GM12873 (cell line): ENCODE results near the gene ITGAL.
A peak's percentile ranks its signal among the peaks of the same experiment; 100 is the strongest.

Source experiments
- TF ChIP-seq, protein P1 (sequence below): IDR thresholded peaks from 2 replicates; pipeline ENCODE4 v1.5.1; 2012; ENCODE audit warnings: low read depth, mild to moderate bottlenecking, moderate library complexity, low read length, control low read depth; ENCODE audit not compliant: insufficient read depth; ENCODE audit errors: missing control alignments

ITGAL gene

DNA sequence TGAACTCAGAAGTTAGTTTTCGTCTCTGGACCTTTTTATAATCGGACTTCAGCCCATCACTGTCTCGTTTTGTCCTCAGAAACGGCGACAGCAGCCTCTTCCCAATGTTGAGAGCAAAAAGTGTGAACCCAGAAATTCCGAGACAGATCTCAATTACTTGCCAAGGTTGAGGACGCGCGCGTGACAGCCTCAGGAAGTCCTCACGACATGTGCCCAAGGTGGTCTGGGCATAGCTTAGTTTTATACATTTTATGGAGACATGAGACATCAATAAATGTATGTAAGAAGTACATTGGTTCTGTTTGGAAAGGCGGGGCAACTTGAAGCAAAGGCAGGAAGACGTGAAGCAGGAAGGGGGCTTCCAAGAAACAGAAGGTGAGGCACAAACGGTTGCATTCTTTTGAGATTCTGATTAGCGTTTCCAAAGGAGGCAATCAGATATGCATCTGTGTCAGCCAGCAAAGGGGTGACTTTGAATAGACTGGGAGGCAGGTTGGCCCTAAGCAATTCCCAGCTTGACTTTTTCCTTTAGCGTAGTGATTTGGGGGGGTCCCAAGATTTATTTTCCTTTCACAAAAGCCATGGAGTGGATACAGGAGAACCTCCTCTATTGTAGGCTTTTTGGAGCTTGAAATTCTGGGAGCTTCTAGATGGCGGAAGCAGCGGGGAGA, 62.7 kb downstream of the ITGAL start:
- TF ChIP-seq, protein P1, sequence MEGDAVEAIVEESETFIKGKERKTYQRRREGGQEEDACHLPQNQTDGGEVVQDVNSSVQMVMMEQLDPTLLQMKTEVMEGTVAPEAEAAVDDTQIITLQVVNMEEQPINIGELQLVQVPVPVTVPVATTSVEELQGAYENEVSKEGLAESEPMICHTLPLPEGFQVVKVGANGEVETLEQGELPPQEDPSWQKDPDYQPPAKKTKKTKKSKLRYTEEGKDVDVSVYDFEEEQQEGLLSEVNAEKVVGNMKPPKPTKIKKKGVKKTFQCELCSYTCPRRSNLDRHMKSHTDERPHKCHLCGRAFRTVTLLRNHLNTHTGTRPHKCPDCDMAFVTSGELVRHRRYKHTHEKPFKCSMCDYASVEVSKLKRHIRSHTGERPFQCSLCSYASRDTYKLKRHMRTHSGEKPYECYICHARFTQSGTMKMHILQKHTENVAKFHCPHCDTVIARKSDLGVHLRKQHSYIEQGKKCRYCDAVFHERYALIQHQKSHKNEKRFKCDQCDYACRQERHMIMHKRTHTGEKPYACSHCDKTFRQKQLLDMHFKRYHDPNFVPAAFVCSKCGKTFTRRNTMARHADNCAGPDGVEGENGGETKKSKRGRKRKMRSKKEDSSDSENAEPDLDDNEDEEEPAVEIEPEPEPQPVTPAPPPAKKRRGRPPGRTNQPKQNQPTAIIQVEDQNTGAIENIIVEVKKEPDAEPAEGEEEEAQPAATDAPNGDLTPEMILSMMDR, result no peak

DNA sequence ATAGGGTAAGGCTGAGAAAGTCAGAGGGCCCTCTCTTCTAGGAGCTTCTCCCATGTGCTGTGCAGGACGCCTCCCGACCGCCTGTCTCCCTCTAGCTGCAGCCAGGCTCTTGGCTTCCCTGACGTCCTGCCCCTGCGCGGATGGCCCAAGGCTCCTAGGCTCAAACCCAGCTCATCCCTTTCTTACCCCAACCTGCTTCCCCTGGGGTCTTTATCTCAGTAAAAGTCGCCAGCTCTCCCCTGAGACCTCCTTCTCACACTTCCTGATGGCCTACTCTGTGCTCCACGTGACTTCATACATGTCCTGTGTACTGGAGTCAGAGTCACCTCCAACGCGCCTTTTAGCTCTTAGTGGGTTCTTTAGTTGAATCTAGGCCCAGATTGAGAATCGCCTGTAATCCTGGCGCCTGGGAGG, 63.2 kb downstream of the ITGAL start:
- TF ChIP-seq, protein P1, result peak; percentile 71

DNA sequence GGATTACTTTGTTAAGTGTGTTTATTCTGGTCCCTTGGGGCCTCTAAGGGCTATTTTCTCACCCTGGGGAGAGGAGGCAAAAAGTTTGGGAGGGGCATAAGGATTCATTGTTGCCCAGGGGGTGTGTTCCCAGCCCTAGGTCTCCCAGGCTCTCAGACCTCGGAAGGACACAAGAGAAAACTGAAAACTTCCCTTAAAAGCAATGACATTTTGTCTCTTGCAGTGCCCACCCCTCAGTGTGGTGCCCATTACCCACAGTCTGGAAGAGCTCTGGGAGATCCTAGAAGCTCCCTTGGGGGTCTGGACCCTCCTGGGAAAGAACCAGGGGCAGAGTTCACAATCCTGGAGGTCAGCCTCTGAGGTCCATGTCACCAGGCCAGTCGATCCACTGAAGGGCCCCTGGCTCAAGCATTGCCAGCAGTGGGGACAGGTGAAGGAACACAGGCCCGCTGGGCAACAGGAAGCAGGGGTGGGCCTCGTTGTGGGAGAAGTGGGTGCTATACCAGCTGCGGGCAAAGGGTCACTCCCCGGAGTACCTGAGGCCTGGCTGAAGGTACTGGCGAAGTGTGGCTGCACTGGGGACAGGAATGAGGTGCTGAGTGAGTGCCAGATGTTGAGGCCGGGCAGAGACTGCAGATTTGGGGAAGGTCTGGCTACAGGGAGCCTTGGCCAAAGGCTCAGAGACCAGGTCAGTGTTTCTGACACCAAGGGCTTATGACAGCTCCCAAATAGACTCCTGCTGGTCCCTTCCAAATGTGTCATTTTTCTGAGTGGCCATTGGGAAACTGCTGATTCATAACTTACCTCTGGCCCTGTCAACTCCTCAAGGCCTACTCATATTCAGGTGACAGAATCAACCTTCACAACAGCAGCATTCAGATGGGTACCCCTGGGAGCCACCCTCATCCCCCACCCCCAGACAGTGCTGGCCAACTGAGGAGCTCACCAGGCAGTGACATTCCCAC, 66.7 kb downstream of the ITGAL start:
- TF ChIP-seq, protein P1, result no peak

DNA sequence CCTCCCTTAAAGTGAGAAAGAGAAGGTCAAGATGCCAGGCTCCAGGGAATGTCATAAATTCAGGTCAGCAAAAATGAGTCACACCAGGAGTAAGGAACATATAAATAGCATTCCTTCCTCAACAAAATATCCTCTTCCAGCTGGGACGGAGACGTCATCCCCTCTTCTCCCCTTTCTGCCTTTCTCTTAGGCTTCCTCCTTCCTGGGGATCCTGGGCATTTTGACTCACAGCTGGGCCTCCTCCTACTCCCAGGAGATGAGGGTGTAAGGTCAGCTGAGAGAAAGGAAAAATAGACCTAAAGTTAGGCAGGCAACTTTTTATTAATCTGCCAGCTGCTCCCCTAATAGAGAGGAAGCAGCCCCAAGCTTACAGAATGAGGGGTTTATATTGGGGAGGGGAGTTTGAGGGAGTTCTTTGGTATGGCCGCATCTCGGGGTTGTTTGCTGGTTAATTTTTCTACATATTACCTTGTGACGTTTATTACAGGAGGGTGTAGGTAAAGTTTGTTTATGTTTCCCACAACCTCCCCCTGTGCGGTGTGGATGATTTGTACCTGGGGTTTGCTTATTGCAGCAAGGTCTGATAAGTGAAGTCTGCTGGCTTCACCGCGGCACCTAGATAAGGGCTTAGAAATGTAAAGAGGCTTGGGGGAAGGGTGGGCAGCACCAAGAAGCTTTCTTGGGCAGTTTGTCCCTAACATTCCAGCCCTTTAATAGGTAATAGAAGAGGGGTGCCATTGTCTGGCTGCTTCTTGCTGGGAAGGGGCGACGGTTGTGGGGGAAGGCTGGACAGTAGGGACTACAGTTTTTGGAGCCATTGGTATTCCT, 69.2 kb downstream of the ITGAL start:
- TF ChIP-seq, protein P1, result no peak

DNA sequence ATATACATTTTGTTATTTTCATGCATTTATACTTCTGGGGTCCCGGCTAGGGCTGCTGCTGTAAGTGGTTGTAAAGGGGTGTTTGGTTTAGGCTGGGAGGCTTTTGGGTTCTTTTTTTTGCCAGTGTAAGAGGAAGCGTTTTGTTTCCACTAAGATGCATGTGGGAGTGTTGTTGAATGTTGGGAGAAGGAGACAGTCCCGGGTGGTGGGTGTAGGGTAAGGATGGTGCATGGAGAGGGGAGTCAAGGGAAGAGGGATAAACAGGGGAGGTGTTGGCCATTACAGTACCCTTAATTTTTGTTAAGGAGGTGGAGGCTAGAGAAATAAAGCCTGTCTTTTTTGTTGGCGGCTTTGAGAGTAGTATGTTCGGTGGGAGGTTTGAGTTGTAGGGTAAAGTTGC, 70.5 kb downstream of the ITGAL start:
- TF ChIP-seq, protein P1, result no peak

DNA sequence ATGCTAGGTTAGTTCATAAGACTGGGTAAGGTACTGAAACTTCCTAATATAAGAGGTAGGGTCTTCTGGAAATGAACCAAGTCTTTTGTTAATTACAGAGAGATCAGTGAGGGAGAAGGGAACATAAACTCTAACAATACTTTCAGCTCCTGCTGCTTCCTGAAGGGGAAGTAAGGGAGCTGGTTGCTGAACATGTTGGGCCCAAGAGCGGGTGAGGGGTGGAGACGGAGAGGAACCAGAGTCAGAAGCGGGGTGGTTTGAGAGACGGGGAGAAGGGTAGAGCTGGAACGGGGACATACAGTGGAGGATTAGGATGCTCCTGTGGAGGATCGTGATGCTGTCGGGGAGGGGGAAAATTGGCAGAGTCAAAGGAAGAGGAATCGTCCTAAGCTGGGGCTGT, 73.6 kb downstream of the ITGAL start:
- TF ChIP-seq, protein P1, result no peak
